GM23338 (cell line): ENCODE results near the gene ETHE1. TPM values are rescaled to one million over a fixed set of nuclear protein-coding genes. Genes with fewer than 3 reads are reported as not detected.
"Not testable (repeated sequence)": the region's sequence is repeated elsewhere in the genome, so short reads cannot be mapped to it uniquely, and the experiment has no call there.

Source experiments
- ATAC-seq: fragments of 200-7000 bp; cut with Tn5 transposase; 3 replicates; pipeline ENCODE4 v1.9.1; 2020
- DNase-seq: peaks from one replicate; pipeline ENCODE4 v3.0.0-alpha.2; 2015; ENCODE audit warnings: low spot score
- H2AFZ ChIP-seq: fragments of 200-600 bp; sonication (generic); 2 replicates; pipeline ENCODE4 v1.8.0; 2016; ENCODE audit warnings: antibody characterized with exemption, mild to moderate bottlenecking, moderate library complexity
- H3F3A ChIP-seq: fragments of 200-600 bp; sonication (generic); replicated peaks from 2 replicates; pipeline ENCODE4 v1.8.0; 2017; ENCODE audit warnings: antibody characterized with exemption, mixed run types, low read depth
- H3K27ac ChIP-seq: fragments of 200-600 bp; sonication (generic); 2 replicates; pipeline ENCODE4 v1.6.1; 2016; ENCODE audit warnings: low read depth
- H3K27me3 ChIP-seq: fragments of 200-600 bp; sonication (generic); 2 replicates; pipeline ENCODE4 v1.8.0; 2016; ENCODE audit warnings: mild to moderate bottlenecking, mixed run types, moderate library complexity; ENCODE audit not compliant: insufficient read depth
- H3K36me3 ChIP-seq: fragments of 200-600 bp; sonication (generic); 2 replicates; pipeline ENCODE4 v1.8.0; 2016; ENCODE audit warnings: mild to moderate bottlenecking; ENCODE audit not compliant: insufficient read depth
- H3K4me1 ChIP-seq: fragments of 200-600 bp; sonication (generic); 2 replicates; pipeline ENCODE4 v1.8.0; 2016; ENCODE audit warnings: mild to moderate bottlenecking, moderate library complexity; ENCODE audit not compliant: insufficient read depth
- H3K4me2 ChIP-seq: fragments of 200-600 bp; sonication (generic); 2 replicates; pipeline ENCODE4 v1.7.1; 2017; ENCODE audit warnings: mixed run types
- H3K4me3 ChIP-seq: fragments of 200-600 bp; sonication (generic); 2 replicates; pipeline ENCODE4 v1.6.1; 2016; ENCODE audit warnings: mixed run types
- H3K79me2 ChIP-seq: fragments of 200-600 bp; sonication (generic); replicated peaks from 2 replicates; pipeline ENCODE4 v1.8.0; 2017; ENCODE audit warnings: mild to moderate bottlenecking; ENCODE audit not compliant: insufficient read depth
- H3K9me2 ChIP-seq: fragments of 200-600 bp; sonication (generic); 2 replicates; pipeline ENCODE4 v1.8.0; 2017; ENCODE audit not compliant: insufficient read depth
- H4K20me1 ChIP-seq: fragments of 200-600 bp; sonication (generic); replicated peaks from 2 replicates; pipeline ENCODE4 v1.8.0; 2017; ENCODE audit warnings: mild to moderate bottlenecking; ENCODE audit not compliant: insufficient read depth
- H3K27ac Mint-ChIP-seq: 2 replicates; pipeline ENCODE4 v1.8.0; 2020; ENCODE audit warnings: inconsistent platforms, mild to moderate bottlenecking, moderate library complexity, mixed read lengths
- H3K27me3 Mint-ChIP-seq: 3 replicates; pipeline ENCODE4 v1.8.0; 2022; ENCODE audit warnings: low read depth, mild to moderate bottlenecking, moderate library complexity, mixed read lengths, inconsistent platforms; ENCODE audit not compliant: insufficient read depth, poor library complexity
- H3K36me3 Mint-ChIP-seq: 3 replicates; pipeline ENCODE4 v1.8.0; 2021; ENCODE audit warnings: low read depth, mild to moderate bottlenecking, inconsistent platforms, moderate library complexity, mixed read lengths
- H3K4me1 Mint-ChIP-seq: 3 replicates; pipeline ENCODE4 v1.8.0; 2020; ENCODE audit warnings: mild to moderate bottlenecking, inconsistent platforms, mixed read lengths
- H3K4me3 Mint-ChIP-seq: 3 replicates; pipeline ENCODE4 v1.8.0; 2021; ENCODE audit warnings: moderate library complexity, mild to moderate bottlenecking, inconsistent platforms, mixed read lengths
- H3K9me3 Mint-ChIP-seq: 3 replicates; pipeline ENCODE4 v1.8.0; 2020; ENCODE audit warnings: moderate library complexity, mild to moderate bottlenecking, inconsistent platforms, mixed read lengths
- ETS1 ChIP-seq: IDR thresholded peaks from 2 replicates; pipeline ENCODE4 v1.6.1; 2016; ENCODE audit warnings: antibody characterized with exemption
- NANOG ChIP-seq: IDR thresholded peaks from 2 replicates; pipeline ENCODE4 v1.6.1; 2016; ENCODE audit warnings: antibody characterized with exemption, borderline replicate concordance
- POLR2AphosphoS5 ChIP-seq: IDR thresholded peaks from 2 replicates; pipeline ENCODE4 v1.6.1; 2016; ENCODE audit warnings: antibody characterized with exemption, low read depth
- REST ChIP-seq: IDR thresholded peaks from one replicate; pipeline ENCODE4 v1.6.1; 2018; ENCODE audit warnings: antibody characterized with exemption; ENCODE audit not compliant: unreplicated experiment
- ZNF114 ChIP-seq: fragments of 250-450 bp; sonication (Bioruptor Pico); IDR thresholded peaks from 2 replicates; pipeline ENCODE4 v1.5.0; 2020; ENCODE audit warnings: mild to moderate bottlenecking, moderate library complexity
- polyA plus RNA-seq: library from polyadenylated mRNA; unstranded; fragments of >200 nt; fragmentation: Nextera tagmentation; extraction: Ambion mirVana; gene quantifications from 2 replicates; pipeline ENCODE4 v1.2.1, GENCODE V29; 2016
- total RNA-seq: library from RNA; depleted of rRNA; stranded (reverse); fragments of >200 nt; shearing (Covaris generic); gene quantifications from 2 replicates; pipeline ENCODE4 v1.2.3, GENCODE V29; 2014

ETHE1 gene
- total and polyA plus RNA-seq, 2 experiments from 2014 or later, result 11.1 to 25.5 TPM

GRCh38 chr19:43518051-43518450 is 8.9 kb downstream of the ETHE1 start:
- no peak for TF ChIP-seq NANOG
- TF ChIP-seq ETS1, result no peak
- TF ChIP-seq REST, result no peak
- no peak for TF ChIP-seq POLR2AphosphoS5
- DNase-seq (no peak), ATAC-seq (no peak)
- Mint-ChIP-seq H3K27ac (no peak overlapping the region), H3K27me3 (peaks cover 2% of the 10 kb centered on the region), H3K4me1 (peaks cover 4% of the 10 kb centered on the region; the same call in 2 of the 3 replicates), H3K4me3 (no peak overlapping the region), H3K36me3 (peaks cover 12% of the 10 kb centered on the region; the same call in 2 of the 3 replicates), H3K9me3 (peaks cover 1% of the 10 kb centered on the region; the same call in 1 of the 3 replicates)
- Histone ChIP-seq H3K36me3 (no peaks in the 10 kb centered on the region), H3F3A (no peaks in the 10 kb centered on the region), H3K79me2 (no peaks in the 10 kb centered on the region), H3K9me2 (no peaks in the 10 kb centered on the region), H4K20me1 (no peaks in the 10 kb centered on the region; the same call in 1 of the 2 replicates), H3K27ac (no peak overlapping the region), H3K4me2 (no peak overlapping the region), H3K27me3 (no peaks in the 10 kb centered on the region), H2AFZ (no peak overlapping the region), H3K4me3 (no peak overlapping the region), H3K4me1 (no peaks in the 10 kb centered on the region)

GRCh38 chr19:43512399-43512798 is 14.6 kb downstream of the ETHE1 start:
- H3K4me1 ChIP-seq, H3K27me3 ChIP-seq, DNase-seq, H3K36me3 ChIP-seq, H3K27me3 Mint-ChIP-seq, H3K27ac Mint-ChIP-seq, H3K27ac ChIP-seq, H3K4me1 Mint-ChIP-seq, H3K79me2 ChIP-seq, H3K4me3 ChIP-seq, H3F3A ChIP-seq, H3K4me2 ChIP-seq, H3K4me3 Mint-ChIP-seq, H3K9me2 ChIP-seq, ATAC-seq, H4K20me1 ChIP-seq, H2AFZ ChIP-seq: not testable (repeated sequence)
- peaks cover 10% of the 10 kb centered on the region; the same call in 2 of the 3 replicates for H3K9me3 Mint-ChIP-seq
- H3K36me3 Mint-ChIP-seq, result peaks cover 45% of the 10 kb centered on the region

- Histone ChIP-seq H3K27ac (no peak overlapping the region), H3K4me1 (no peaks in the 10 kb centered on the region), H3K79me2 (no peaks in the 10 kb centered on the region), H3F3A (no peaks in the 10 kb centered on the region), H3K9me2 (no peaks in the 10 kb centered on the region), H3K36me3 (no peaks in the 10 kb centered on the region), H3K4me3 (no peak overlapping the region), H3K27me3 (no peaks in the 10 kb centered on the region), H2AFZ (no peak overlapping the region), H3K4me2 (no peak overlapping the region), H4K20me1 (no peaks in the 10 kb centered on the region)
- peaks cover 2% of the 10 kb centered on the region for H3K27me3 Mint-ChIP-seq
- no peak overlapping the region for H3K27ac Mint-ChIP-seq
- H3K4me3 Mint-ChIP-seq, result no peak overlapping the region
- H3K9me3 Mint-ChIP-seq, result peaks cover 10% of the 10 kb centered on the region; the same call in 2 of the 3 replicates
- ATAC-seq, result no peak
- peaks cover 45% of the 10 kb centered on the region for H3K36me3 Mint-ChIP-seq
- TF ChIP-seq POLR2AphosphoS5, result no peak
- TF ChIP-seq ZNF114 (CRISPR knock-in tag), result no peak
- H3K4me1 Mint-ChIP-seq, result no peaks in the 10 kb centered on the region
- DNase-seq, result no peak
Observed at GRCh38 chr19:43511324-43511723, 15.7 kb downstream of the ETHE1 start.
